MCF 10A (cell line): ENCODE measurements around the gene TYW3. TPM values are rescaled to one million over a fixed set of nuclear protein-coding genes. Genes with fewer than 3 reads are reported as not detected.

Experiments used
- BruUV-seq: library from RNA; stranded (reverse); fragments of 400-500 nt; replicated peaks from 2 replicates; lab custom pipeline; 2021; lab: Mats Ljungman, UMichigan
- CTCF ChIA-PET: fragments of 300-600 bp; sonication (Branson Sonifier 250); formaldehyde crosslinking; extraction: SDS; loops from one replicate; lab custom pipeline; 2021; ENCODE audit warnings: antibody characterized with exemption, inconsistent platforms; lab: Yijun Ruan, JAX
- POLR2A ChIA-PET: fragments of 300-600, 350-650 bp; sonication (Branson Sonifier 250); formaldehyde crosslinking; extraction: SDS; loops from one replicate; lab custom pipeline; 2020; ENCODE audit warnings: antibody characterized with exemption, inconsistent platforms; lab: Yijun Ruan, JAX
- DNase-seq: peaks from one replicate; pipeline ENCODE4 v3.0.0-alpha.2; 2018; ENCODE audit not compliant: unreplicated experiment
- H3K27ac Mint-ChIP-seq: one replicate; pipeline ENCODE4 v1.8.0; 2022; ENCODE audit warnings: mild to moderate bottlenecking, low read depth, mixed read lengths; ENCODE audit not compliant: unreplicated experiment
- H3K27me3 Mint-ChIP-seq: one replicate; pipeline ENCODE4 v1.8.0; 2022; ENCODE audit warnings: mixed read lengths; ENCODE audit not compliant: insufficient read depth, unreplicated experiment
- H3K36me3 Mint-ChIP-seq: one replicate; pipeline ENCODE4 v1.8.0; 2022; ENCODE audit warnings: mild to moderate bottlenecking, moderate library complexity, mixed read lengths; ENCODE audit not compliant: insufficient read depth, unreplicated experiment
- H3K4me1 Mint-ChIP-seq: one replicate; pipeline ENCODE4 v1.8.0; 2022; ENCODE audit warnings: mixed read lengths; ENCODE audit not compliant: insufficient read depth, unreplicated experiment
- H3K4me3 Mint-ChIP-seq: one replicate; pipeline ENCODE4 v1.8.0; 2022; ENCODE audit warnings: mild to moderate bottlenecking, moderate library complexity, mixed read lengths; ENCODE audit not compliant: unreplicated experiment
- H3K9me3 Mint-ChIP-seq: one replicate; pipeline ENCODE4 v1.8.0; 2022; ENCODE audit warnings: mixed read lengths; ENCODE audit not compliant: unreplicated experiment
- intact Hi-C: fragments of 100-400 bp; cut with micrococcal nuclease; formaldehyde crosslinking; loops from 2 replicates; pipeline ENCODE4 v1.14.1; 2022
- total RNA-seq: library from RNA; stranded (reverse); gene quantifications from 2 replicates; pipeline ENCODE4 v1.2.3, GENCODE V29; 2022
- TF ChIP-seq, protein P1 (sequence below): fragments of 200-600 bp; IDR thresholded peaks from one replicate; pipeline ENCODE4 v1.8.0; 2022; ENCODE audit warnings: antibody characterized with exemption, mild to moderate bottlenecking; ENCODE audit not compliant: unreplicated experiment

TYW3 gene
- total RNA-seq, 1 experiment from 2014 or later: 22.6 TPM

GRCh38 chr1:74779750-74780149 lies 46.8 kb downstream of the TYW3 start:
- CTCF ChIA-PET: no interaction called here
- BruUV-seq: no TSS peak
- Mint-ChIP-seq H3K36me3 (no peaks in the 10 kb centered on the region), H3K27ac (no peak overlapping the region), H3K4me1 (no peaks in the 10 kb centered on the region), H3K4me3 (no peak overlapping the region), H3K9me3 (no peaks in the 10 kb centered on the region), H3K27me3 (peaks cover 29% of the 10 kb centered on the region)
- POLR2A ChIA-PET: no interaction called here
- TF ChIP-seq, protein P1, sequence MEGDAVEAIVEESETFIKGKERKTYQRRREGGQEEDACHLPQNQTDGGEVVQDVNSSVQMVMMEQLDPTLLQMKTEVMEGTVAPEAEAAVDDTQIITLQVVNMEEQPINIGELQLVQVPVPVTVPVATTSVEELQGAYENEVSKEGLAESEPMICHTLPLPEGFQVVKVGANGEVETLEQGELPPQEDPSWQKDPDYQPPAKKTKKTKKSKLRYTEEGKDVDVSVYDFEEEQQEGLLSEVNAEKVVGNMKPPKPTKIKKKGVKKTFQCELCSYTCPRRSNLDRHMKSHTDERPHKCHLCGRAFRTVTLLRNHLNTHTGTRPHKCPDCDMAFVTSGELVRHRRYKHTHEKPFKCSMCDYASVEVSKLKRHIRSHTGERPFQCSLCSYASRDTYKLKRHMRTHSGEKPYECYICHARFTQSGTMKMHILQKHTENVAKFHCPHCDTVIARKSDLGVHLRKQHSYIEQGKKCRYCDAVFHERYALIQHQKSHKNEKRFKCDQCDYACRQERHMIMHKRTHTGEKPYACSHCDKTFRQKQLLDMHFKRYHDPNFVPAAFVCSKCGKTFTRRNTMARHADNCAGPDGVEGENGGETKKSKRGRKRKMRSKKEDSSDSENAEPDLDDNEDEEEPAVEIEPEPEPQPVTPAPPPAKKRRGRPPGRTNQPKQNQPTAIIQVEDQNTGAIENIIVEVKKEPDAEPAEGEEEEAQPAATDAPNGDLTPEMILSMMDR: no peak
- DNase-seq: no peak
- intact Hi-C loops: loop anchor here (10.0 kb wide), 1 partner anchor 855 kb away; no protein-coding TSS in a partner anchor

GRCh38 chr1:74780594-74780993 lies 47.6 kb downstream of the TYW3 start:
- Mint-ChIP-seq H3K4me3 (no peak overlapping the region), H3K27me3 (peaks cover 34% of the 10 kb centered on the region), H3K36me3 (no peaks in the 10 kb centered on the region), H3K27ac (no peak overlapping the region), H3K9me3 (no peaks in the 10 kb centered on the region), H3K4me1 (no peaks in the 10 kb centered on the region)
- no TSS peak for BruUV-seq
- ChIA-PET POLR2A (no interaction called here), CTCF (interaction anchor here (0.7 to 0.9 kb wide), 2 partner anchors 8 to 423 kb away, joined by 3 read pairs; no protein-coding TSS in a partner anchor)
- no peak for DNase-seq
- intact Hi-C loops: no loop called here
- TF ChIP-seq, protein P1: no peak

DNA sequence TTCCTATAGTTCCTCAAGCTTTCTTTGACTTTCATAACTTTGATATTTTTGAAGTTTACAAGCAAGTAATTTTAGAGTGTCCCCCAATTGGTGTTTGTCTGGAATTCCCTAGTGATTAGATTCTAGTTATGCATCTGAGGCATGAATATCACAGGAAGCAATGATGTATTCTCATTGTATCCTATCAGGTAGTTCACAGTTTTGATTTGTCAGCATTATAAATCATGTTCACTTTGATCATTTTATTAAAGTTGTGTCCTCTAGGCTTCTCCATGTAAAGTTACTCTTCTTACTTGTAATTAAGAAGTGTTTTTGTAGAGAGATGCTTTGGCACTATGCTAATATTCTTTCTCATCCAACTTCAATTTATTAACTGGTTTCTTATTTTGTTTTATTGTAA lies 53.0 kb downstream of the TYW3 start:
- TF ChIP-seq, protein P1: no peak
- Mint-ChIP-seq H3K27ac (no peak overlapping the region), H3K27me3 (peaks cover 36% of the 10 kb centered on the region), H3K9me3 (no peaks in the 10 kb centered on the region), H3K4me3 (no peak overlapping the region), H3K4me1 (no peaks in the 10 kb centered on the region), H3K36me3 (no peaks in the 10 kb centered on the region)
- DNase-seq: no peak
- ChIA-PET POLR2A (no interaction called here), CTCF (interaction anchor here (0.6 to 1.1 kb wide), 3 partner anchors 14 to 79 kb away, joined by 3 to 4 read pairs (median 3); no protein-coding TSS in a partner anchor)
- intact Hi-C loops: no loop called here
- no TSS peak for BruUV-seq

GRCh38 chr1:74790453-74790852 lies 57.5 kb downstream of the TYW3 start:
- no peaks in the 10 kb centered on the region for H3K9me3 Mint-ChIP-seq
- no peak overlapping the region for H3K4me3 Mint-ChIP-seq
- BruUV-seq: no TSS peak
- H3K27ac Mint-ChIP-seq: no peak overlapping the region
- DNase-seq: no peak
- no peaks in the 10 kb centered on the region for H3K4me1 Mint-ChIP-seq
- intact Hi-C loops: no loop called here
- H3K36me3 Mint-ChIP-seq: no peaks in the 10 kb centered on the region
- H3K27me3 Mint-ChIP-seq: peaks cover 41% of the 10 kb centered on the region
- ChIA-PET POLR2A (no interaction called here), CTCF (interaction anchor here (1.3 kb wide), 1 partner anchor 32 kb away, joined by 3 read pairs; no protein-coding TSS in a partner anchor)
- TF ChIP-seq, protein P1: no peak
